ENCODE measurements around the gene MYOF. TPM values are rescaled to one million over a fixed set of nuclear protein-coding genes. Genes with fewer than 3 reads are reported as not detected.
A peak's percentile ranks its signal among the peaks of the same experiment; 100 is the strongest.

The MYOF gene
- total RNA-seq, 2 experiments from 2014 or later: 10.8 to 10.9 TPM

GRCh38 chr10:93501650-93502049, 19.5 kb upstream of the MYOF start:
- H3K4me1 Mint-ChIP-seq: peaks cover 68% of the 10 kb centered on the region

GRCh38 chr10:93498166-93498565, 16.0 kb upstream of the MYOF start:
- H3K27me3 Mint-ChIP-seq: no peaks in the 10 kb centered on the region
- H3K4me3 Mint-ChIP-seq: peak overlapping the region; percentile 93
- POLR2A ChIA-PET: interaction anchor here (1.0 to 5.8 kb wide), 4 partner anchors 10 to 205 kb away, joined by 3 to 89 read pairs (median 14); partner anchors contain the start of gene MYOF
- CTCF ChIA-PET: interaction anchor here (1.0 to 2.4 kb wide), 4 partner anchors 13 to 122 kb away, joined by 4 to 5 read pairs (median 4); partner anchors contain the start of gene MYOF
- H3K9me3 Mint-ChIP-seq: no peaks in the 10 kb centered on the region
- H3K27ac Mint-ChIP-seq: peak overlapping the region; percentile 94
- H3K4me1 Mint-ChIP-seq: peaks cover 59% of the 10 kb centered on the region
- peaks cover 46% of the 10 kb centered on the region for H3K36me3 Mint-ChIP-seq (ENCODE audit: low read depth)
- DNase-seq: no peak

More at GRCh38 chr10:93501650-93502049, 19.5 kb upstream of the MYOF start:
- Mint-ChIP-seq H3K36me3 (ENCODE audit: low read depth) (peaks cover 73% of the 10 kb centered on the region), H3K27me3 (no peaks in the 10 kb centered on the region), H3K4me3 (no peak overlapping the region), H3K9me3 (no peaks in the 10 kb centered on the region), H3K27ac (no peak overlapping the region)
- DNase-seq: no peak
- ChIA-PET CTCF (interaction anchor here (0.9 to 3.1 kb wide), 4 partner anchors 9 to 145 kb away, joined by 3 to 26 read pairs (median 24); partner anchors contain the start of gene MYOF), POLR2A (interaction anchor here (1.1 to 2.1 kb wide), 2 partner anchors 11 to 19 kb away, joined by 4 to 10 read pairs; partner anchors contain the start of gene MYOF)

GRCh38 chr10:93496322-93497041, 14.3 kb upstream of the MYOF start, which contains the start of gene CEP55:
Gene CEP55 (plus strand): TSS chr10:93496612. CDS start chr10:93500052, 3,440 bp downstream.
- ChIA-PET CTCF (interaction anchor here (0.6 to 4.0 kb wide), 13 partner anchors 8 to 731 kb away, joined by 3 to 35 read pairs (median 5); partner anchors contain the start of gene MYOF), POLR2A (interaction anchor here (0.7 to 5.8 kb wide), 15 partner anchors 11 to 649 kb away, joined by 3 to 89 read pairs (median 4); partner anchors contain the start of genes EXOC6, FRA10AC1 and MYOF)
- Mint-ChIP-seq H3K27ac (peak within 1 kb of the TSS; percentile 94), H3K27me3 (no peaks in the 10 kb centered on the region), H3K4me3 (peak within 1 kb of the TSS; percentile 93), H3K4me1 (peaks cover 43% of the 10 kb centered on the region), H3K9me3 (no peaks in the 10 kb centered on the region), H3K36me3 (ENCODE audit: low read depth) (peaks cover 32% of the 10 kb centered on the region)
- peak; percentile 98 for DNase-seq

- peak overlapping the region; percentile 85 for H3K27ac Mint-ChIP-seq
- H3K9me3 Mint-ChIP-seq: no peaks in the 10 kb centered on the region
- no peaks in the 10 kb centered on the region for H3K27me3 Mint-ChIP-seq
- peak overlapping the region; percentile 93 for H3K4me3 Mint-ChIP-seq
- ChIA-PET POLR2A (interaction anchor here (0.6 to 5.8 kb wide), 15 partner anchors 12 to 648 kb away, joined by 3 to 89 read pairs (median 4); partner anchors contain the start of genes EXOC6, FRA10AC1 and MYOF), CTCF (interaction anchor here (0.6 to 4.0 kb wide), 13 partner anchors 8 to 730 kb away, joined by 3 to 35 read pairs (median 5); partner anchors contain the start of gene MYOF)
- peaks cover 29% of the 10 kb centered on the region for H3K36me3 Mint-ChIP-seq (ENCODE audit: low read depth)
- H3K4me1 Mint-ChIP-seq: peaks cover 39% of the 10 kb centered on the region
- peak; percentile 27 for DNase-seq
Observed at GRCh38 chr10:93495654-93496321, 13.7 kb upstream of the MYOF start.

GRCh38 chr10:93494494-93494893, 12.4 kb upstream of the MYOF start:
- no peak overlapping the region for H3K4me3 Mint-ChIP-seq
- peaks cover 16% of the 10 kb centered on the region for H3K36me3 Mint-ChIP-seq (ENCODE audit: low read depth)
- H3K27ac Mint-ChIP-seq: no peak overlapping the region
- ChIA-PET POLR2A (interaction anchor here (0.6 to 5.8 kb wide), 3 partner anchors 12 to 32 kb away, joined by 3 to 89 read pairs (median 18); partner anchors contain the start of gene MYOF), CTCF (interaction anchor here (0.8 to 4.0 kb wide), 6 partner anchors 8 to 118 kb away, joined by 3 to 35 read pairs (median 15); partner anchors contain the start of gene MYOF)
- no peak for DNase-seq
- peaks cover 27% of the 10 kb centered on the region for H3K4me1 Mint-ChIP-seq
- H3K9me3 Mint-ChIP-seq: no peaks in the 10 kb centered on the region
- no peaks in the 10 kb centered on the region for H3K27me3 Mint-ChIP-seq

GRCh38 chr10:93493162-93493561, 11.0 kb upstream of the MYOF start:
- no peak overlapping the region for H3K4me3 Mint-ChIP-seq
- H3K4me1 Mint-ChIP-seq: peaks cover 14% of the 10 kb centered on the region
- no peaks in the 10 kb centered on the region for H3K9me3 Mint-ChIP-seq
- H3K27ac Mint-ChIP-seq: no peak overlapping the region
- DNase-seq: no peak
- ChIA-PET CTCF (interaction anchor here (2.9 to 15.3 kb wide), 2 partner anchors 11 to 116 kb away, joined by 22 to 511 read pairs; partner anchors contain the start of gene MYOF), POLR2A (no interaction called here)
- H3K36me3 Mint-ChIP-seq (ENCODE audit: low read depth): peaks cover 5% of the 10 kb centered on the region
- peaks cover 6% of the 10 kb centered on the region for H3K27me3 Mint-ChIP-seq

GRCh38 chr10:93491602-93492121, 9.5 kb upstream of the MYOF start:
- Mint-ChIP-seq H3K36me3 (ENCODE audit: low read depth) (no peaks in the 10 kb centered on the region), H3K9me3 (no peaks in the 10 kb centered on the region), H3K27ac (no peak overlapping the region), H3K4me3 (no peak overlapping the region), H3K4me1 (peaks cover 8% of the 10 kb centered on the region), H3K27me3 (peaks cover 6% of the 10 kb centered on the region)
- ChIA-PET CTCF (interaction anchor here (0.5 to 15.3 kb wide), 3 partner anchors 9 to 115 kb away, joined by 7 to 511 read pairs (median 22); partner anchors contain the start of gene MYOF), POLR2A (interaction anchor here (0.7 to 1.5 kb wide), 4 partner anchors 7 to 107 kb away, joined by 3 to 5 read pairs (median 3); no protein-coding TSS in a partner anchor)
- no peak for DNase-seq

GRCh38 chr10:93488956-93489528, 6.9 kb upstream of the MYOF start:
- peaks cover 6% of the 10 kb centered on the region for H3K27me3 Mint-ChIP-seq
- POLR2A ChIA-PET: interaction anchor here (0.6 to 1.3 kb wide), 3 partner anchors 104 to 112 kb away, joined by 3 to 5 read pairs (median 4); no protein-coding TSS in a partner anchor
- H3K4me3 Mint-ChIP-seq: no peak overlapping the region
- CTCF ChIA-PET: interaction anchor here (0.6 to 15.3 kb wide), 4 partner anchors 9 to 132 kb away, joined by 4 to 511 read pairs (median 16); no protein-coding TSS in a partner anchor
- no peaks in the 10 kb centered on the region for H3K36me3 Mint-ChIP-seq (ENCODE audit: low read depth)
- no peaks in the 10 kb centered on the region for H3K9me3 Mint-ChIP-seq
- DNase-seq: no peak
- H3K4me1 Mint-ChIP-seq: no peaks in the 10 kb centered on the region
- H3K27ac Mint-ChIP-seq: no peak overlapping the region

GRCh38 chr10:93485690-93486089, 3.6 kb upstream of the MYOF start:
- Mint-ChIP-seq H3K4me3 (no peak overlapping the region), H3K4me1 (peaks cover 21% of the 10 kb centered on the region), H3K27me3 (peaks cover 6% of the 10 kb centered on the region), H3K9me3 (no peaks in the 10 kb centered on the region), H3K27ac (no peak overlapping the region), H3K36me3 (ENCODE audit: low read depth) (peaks cover 3% of the 10 kb centered on the region)
- ChIA-PET CTCF (interaction anchor here (0.6 to 15.3 kb wide), 5 partner anchors 9 to 1397 kb away, joined by 3 to 511 read pairs (median 5); no protein-coding TSS in a partner anchor), POLR2A (no interaction called here)
- DNase-seq: no peak

GRCh38 chr10:93481637-93482144, 443 bp downstream of the MYOF start:
- Mint-ChIP-seq H3K36me3 (ENCODE audit: low read depth) (peaks cover 3% of the 10 kb centered on the region), H3K27ac (peak overlapping the region; percentile 90), H3K27me3 (no peaks in the 10 kb centered on the region), H3K9me3 (no peaks in the 10 kb centered on the region), H3K4me1 (peaks cover 29% of the 10 kb centered on the region), H3K4me3 (peak overlapping the region; percentile 86)
- ChIA-PET POLR2A (interaction anchor here (0.9 to 5.0 kb wide), 13 partner anchors 13 to 633 kb away, joined by 3 to 82 read pairs (median 4); partner anchors contain the start of genes CEP55 and EXOC6), CTCF (interaction anchor here (0.9 to 15.3 kb wide), 29 partner anchors 8 to 366 kb away, joined by 3 to 511 read pairs (median 7); partner anchors contain the start of gene CEP55)
- DNase-seq: no peak

- Mint-ChIP-seq H3K36me3 (ENCODE audit: low read depth) (peaks cover 3% of the 10 kb centered on the region), H3K27me3 (no peaks in the 10 kb centered on the region), H3K4me1 (peaks cover 29% of the 10 kb centered on the region), H3K4me3 (no peak overlapping the region), H3K27ac (no peak overlapping the region), H3K9me3 (no peaks in the 10 kb centered on the region)
- ChIA-PET POLR2A (interaction anchor here (1.3 kb wide), 1 partner anchor 8 kb away, joined by 3 read pairs; no protein-coding TSS in a partner anchor), CTCF (interaction anchor here (1.3 to 15.3 kb wide), 3 partner anchors 31 to 102 kb away, joined by 3 to 511 read pairs (median 8); no protein-coding TSS in a partner anchor)
- no peak for DNase-seq
Observed at GRCh38 chr10:93478873-93479272, 3.3 kb downstream of the MYOF start.
